GM12864 (cell line): ENCODE measurements around the gene ARL10.

Experiments used
- DNase-seq: peaks from one replicate; pipeline ENCODE4 v3.0.0-alpha.2; 2011; ENCODE audit warnings: low read depth
- H3K4me3 ChIP-seq: 2 replicates; pipeline ENCODE4 v1.5.1; 2011; ENCODE audit warnings: mild to moderate bottlenecking, low read depth, low read length, control low read depth
- CTCF ChIP-seq: IDR thresholded peaks from 2 replicates; pipeline ENCODE4 v1.5.1; 2011; ENCODE audit warnings: low read depth, mild to moderate bottlenecking, moderate library complexity, low read length, control low read depth, inconsistent platforms; ENCODE audit errors: missing control alignments

The ARL10 gene

DNA sequence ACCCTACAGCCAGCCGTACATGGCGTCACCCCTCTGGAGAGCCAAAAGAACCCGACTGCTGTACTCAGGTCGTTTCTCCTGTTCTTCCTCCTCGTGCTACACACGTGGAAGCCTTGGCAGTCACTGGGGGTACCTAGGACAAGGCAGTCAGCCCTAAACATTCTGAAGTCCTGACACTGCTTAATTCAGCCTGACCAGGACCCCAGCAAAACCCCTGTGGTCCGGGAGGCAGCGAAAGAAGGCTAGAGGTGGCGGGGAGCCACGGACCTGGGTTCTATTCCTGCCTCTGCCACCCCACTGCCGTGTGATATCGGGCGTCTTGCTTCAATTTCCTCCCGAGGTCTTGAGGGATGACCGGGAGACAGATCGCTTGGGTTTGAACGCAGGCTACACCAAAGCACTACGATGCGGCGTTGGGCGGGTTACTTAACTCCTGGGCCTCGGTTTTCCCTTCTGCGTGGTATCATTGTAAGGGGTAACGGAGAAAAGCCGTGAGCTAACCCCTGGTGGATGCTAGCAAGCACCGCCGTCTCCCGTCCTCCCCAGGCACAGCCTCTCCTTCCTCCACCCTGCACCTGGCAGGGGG is 429 bp upstream of the ARL10 start:
- TF ChIP-seq CTCF: no peak
- peak overlapping the region; percentile 74 for H3K4me3 ChIP-seq
- DNase-seq: no peak

DNA sequence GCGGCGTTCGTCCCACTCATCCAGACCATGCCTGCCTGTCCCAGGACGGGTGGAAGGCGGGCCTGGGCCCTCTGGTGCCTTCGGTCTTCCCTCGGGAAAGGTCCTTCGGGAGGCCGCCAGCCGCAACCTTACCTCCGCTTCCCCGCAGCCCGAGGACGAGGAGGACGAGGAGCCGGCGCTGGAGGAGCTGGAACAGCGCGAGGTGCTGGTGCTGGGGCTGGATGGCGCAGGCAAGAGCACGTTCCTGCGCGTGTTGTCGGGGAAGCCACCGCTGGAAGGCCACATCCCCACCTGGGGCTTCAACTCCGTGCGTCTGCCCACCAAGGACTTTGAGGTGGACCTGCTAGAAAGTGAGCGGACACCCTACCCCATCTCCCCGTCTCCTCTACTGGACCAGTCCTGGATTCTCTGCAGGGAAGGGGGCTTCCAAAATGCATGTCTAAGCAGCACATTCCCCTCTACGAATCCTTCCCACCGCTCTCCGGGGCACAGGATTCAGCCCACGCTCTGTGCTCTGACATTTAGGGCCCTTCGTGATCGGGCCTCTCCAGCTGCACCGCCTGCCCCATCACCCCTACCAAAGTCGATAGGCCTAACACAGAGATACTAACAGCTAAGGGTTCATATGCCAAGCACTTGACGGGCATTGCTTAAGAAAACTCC is 1.1 kb downstream of the ARL10 start:
- peak overlapping the region; percentile 74 for H3K4me3 ChIP-seq
- no peak for TF ChIP-seq CTCF
- no peak for DNase-seq

DNA sequence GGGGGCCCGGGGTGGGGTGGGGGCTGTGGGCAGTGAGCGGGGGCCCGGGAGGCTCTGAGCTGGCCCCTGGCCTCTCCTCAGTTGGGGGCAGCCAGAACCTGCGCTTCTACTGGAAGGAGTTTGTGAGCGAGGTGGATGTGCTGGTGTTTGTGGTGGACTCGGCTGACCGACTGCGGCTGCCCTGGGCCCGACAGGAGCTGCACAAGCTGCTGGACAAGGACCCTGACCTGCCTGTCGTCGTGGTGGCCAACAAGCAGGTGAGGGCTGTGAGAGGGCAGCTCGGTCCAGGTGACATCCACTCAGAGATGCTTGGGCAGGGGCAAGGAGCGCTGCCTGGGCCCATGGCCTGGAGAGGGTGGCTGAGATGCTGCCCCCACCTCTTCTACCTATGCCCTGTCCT is 3.4 kb downstream of the ARL10 start:
- DNase-seq: no peak
- no peak for TF ChIP-seq CTCF
- H3K4me3 ChIP-seq: no peak overlapping the region

DNA sequence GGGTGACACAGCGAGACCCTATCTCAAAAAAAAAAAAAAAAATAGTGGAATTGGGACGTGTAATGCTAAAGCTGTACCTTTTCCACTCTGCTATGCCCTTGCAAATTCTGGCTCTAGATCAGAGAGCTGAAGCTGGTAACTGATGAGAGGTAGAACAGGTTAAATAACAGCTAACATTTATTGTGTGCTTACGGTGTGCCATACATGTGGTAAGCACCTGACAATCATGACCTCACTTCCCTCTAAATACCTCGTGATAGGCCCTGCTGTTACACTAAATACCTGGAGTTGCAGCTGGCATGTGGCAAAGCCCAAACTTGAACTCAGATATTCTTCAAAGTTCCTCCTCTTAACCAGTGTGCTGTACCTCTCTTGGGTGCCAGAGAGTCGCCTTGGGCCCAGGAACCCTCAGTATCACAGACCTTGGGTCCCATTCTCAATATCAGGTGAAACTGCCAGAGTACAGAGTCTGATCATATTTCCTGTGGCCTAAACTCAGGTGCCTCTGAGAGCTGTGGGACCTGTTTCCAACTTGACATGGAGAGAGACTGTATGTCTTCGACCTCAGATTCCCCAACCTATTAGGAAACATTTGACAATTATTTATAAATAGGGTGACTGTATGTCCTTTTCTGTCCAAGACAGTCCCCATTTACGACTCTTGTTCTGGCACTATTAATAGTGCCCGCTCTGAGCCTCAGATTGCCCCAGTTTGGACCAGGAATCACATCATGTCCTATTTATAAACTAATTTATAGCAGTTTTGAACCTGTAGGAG is 4.8 kb downstream of the ARL10 start:
- H3K4me3 ChIP-seq: no peak overlapping the region
- no peak for DNase-seq
- no peak for TF ChIP-seq CTCF

DNA sequence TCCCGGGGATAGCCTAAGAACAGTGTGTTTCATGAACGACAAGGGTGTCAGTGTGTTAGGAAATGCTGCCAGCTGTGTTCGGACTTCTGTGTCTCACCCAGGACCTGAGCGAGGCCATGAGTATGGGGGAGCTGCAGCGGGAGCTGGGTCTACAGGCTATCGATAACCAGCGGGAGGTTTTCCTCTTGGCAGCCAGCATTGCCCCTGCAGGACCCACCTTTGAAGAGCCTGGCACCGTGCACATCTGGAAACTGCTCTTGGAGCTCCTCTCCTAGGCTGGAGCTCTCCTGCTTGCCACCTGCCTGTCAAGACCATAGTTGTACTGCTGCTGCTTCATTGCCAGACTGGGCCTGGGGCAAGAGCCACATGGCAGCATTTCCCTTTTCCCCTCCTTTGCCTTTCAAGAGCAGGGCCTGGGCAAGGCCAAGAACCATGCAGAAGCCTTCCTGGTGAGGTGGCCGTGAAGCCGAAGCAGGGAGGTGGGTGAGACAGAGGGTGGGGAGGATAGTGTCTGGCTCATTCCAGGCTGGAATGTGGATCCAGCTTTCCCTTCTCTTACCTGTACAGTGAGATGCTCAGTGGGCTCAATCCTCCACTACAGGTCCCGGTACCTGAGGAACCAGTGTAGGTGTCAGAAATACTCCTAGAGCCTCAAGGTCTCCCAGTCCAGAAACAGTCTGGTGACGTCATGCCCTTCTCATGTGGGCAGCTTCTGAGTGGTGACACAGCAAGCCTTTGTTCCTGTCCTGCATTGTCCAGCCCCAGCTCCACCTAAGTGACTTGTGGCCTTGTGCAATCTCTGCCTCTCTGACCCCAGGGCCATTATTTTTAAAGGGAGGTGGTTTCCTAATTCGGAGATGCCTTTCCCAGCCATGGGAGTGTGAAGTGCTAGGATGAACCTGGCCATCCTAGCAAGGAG is 6.6 kb downstream of the ARL10 start:
- no peak for TF ChIP-seq CTCF
- no peak overlapping the region for H3K4me3 ChIP-seq
- no peak for DNase-seq

DNA sequence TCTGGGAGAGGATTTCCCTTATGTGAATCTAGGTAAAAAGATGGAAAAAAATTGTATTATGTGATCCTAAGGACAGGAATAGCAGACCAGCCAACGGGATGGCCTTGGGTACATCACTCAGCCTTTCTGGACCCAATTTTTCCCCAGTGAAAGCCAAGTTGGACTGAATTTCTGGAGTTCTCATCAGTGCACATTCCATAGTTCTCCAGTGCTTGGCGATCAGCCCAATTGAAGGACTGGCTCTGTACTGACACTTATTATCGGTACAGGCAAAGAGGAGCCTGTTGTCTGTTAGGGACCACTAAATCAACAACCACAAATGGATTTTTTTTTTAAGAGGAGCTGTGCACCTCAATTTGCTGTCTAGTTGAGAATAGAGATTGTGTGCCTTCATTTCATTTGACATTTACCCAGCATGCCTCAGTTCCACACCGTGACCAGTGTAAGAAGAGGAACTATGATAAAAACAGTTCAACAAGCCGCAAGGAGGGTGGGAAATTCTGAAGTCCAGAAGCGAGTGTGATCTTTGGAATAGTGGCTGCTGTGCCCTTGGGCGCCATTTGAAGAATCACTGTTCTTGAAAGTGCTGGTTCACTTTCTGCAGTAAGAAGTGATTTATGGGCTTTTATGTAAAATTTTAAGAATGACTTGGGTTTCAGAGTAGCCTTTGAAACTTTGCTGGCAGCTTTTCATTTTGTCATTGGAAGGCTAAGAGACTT is 8.0 kb downstream of the ARL10 start:
- DNase-seq: no peak
- no peak for TF ChIP-seq CTCF
- no peak overlapping the region for H3K4me3 ChIP-seq
